NCI-H187 (cell line): ENCODE results near the gene USP10.

Experiments
- DNase-seq, 2 experiments: peaks; one replicate each; lab custom pipeline; 2025; lab: John Stamatoyannopoulos, UW

Gene USP10

DNA sequence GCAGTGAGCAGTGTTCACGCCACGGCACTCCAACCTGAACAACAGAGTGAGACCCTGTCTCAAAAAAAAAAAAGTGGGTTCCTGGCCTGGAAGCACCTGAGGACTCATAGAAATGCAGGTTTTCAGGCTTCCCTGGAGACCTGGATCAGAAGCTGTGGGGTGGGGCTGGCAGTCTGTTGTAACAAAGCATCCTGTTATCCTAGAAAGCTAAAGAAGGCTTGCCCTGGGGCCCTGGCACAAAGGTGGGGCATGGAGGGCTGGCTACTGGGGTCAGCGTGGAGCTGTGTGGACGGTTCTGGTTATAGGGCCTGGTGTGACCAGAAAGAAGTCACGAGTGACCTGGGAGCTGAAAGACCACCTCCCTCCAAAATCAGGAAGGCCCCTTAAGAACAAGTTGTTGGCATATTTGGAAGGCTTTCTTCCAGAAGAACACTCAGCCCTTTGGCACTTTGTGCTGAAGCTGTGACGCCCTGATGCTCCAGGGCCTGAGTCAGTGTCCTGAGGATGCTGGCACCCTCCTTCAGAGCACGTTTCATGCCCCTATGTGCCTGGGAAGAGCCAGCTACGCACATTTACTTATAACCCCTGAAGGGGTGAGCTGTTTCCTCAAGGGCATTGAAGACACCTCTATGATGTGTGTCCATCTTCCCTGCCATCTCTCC is 126.2 kb downstream of the USP10 start:
- DNase-seq: no peak

- no peak for DNase-seq
These were observed 126.8 kb downstream of the USP10 start for GRCh38 chr16:84826558-84826941.

DNA sequence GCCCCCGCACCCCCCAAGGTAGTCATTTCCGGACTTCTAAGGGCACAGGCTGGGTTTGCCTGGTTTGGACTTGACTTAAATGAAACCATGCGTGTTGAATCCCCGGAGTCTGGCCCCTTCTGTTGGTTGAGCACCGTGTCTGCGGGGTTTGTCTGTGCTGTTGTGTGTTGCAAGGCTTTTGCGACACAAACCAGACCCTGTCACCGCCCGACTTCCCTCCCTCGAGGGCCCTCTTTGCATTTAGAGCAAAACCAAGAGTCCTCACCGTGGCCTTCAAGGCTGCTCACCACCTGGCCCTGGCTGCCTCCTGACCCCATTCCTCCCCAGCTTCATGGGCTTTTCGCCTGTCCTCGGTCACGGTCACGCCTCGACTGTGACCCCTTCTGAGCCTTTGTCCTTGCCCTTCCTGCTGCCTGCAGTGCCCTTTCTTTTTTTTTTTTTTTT is 127.4 kb downstream of the USP10 start:
- DNase-seq: no peak

- DNase-seq: no peak
These were observed 128.1 kb downstream of the USP10 start for GRCh38 chr16:84827897-84828296.

DNA sequence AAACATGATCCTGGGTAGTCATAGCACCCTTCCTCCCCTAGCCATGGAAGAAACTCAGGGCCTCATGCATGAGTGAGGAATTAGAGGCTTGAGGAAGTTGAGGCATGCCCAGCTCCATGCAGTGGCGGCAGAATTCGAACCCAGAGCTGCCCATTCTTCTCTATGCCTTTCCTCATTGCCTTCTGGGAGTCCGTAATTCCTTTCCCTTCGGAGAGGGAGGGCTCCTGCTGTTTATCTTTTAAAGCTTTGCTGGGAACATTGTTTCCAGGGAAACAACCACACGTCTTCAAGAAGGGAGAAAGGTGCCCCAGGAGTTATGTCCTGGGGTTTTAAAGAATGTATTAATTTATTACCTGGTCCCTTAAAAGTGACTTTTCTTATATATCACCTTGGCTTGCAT is 128.5 kb downstream of the USP10 start:
- DNase-seq: no peak
